Stimulated activated CD4-positive, alpha-beta T cell treated with anti-CD3 and anti-CD28 coated beads, Interleukin-15, amount 100 ng/mL, for 1 hour (primary cell): Measurements from ENCODE around the gene PDZD8.

ENCODE experiments used
- DNase-seq, 2 donors: peaks; one replicate each; pipeline ENCODE4 v3.0.0-alpha.2; 2020; ENCODE audit warnings: low read depth in 1 of 2, low spot score in 1 of 2

PDZD8 gene

GRCh38 chr10:117259279-117259678 lies 116.0 kb downstream of the PDZD8 start:
- no peak for DNase-seq

GRCh38 chr10:117257721-117258120 lies 117.5 kb downstream of the PDZD8 start:
- DNase-seq: no peak

DNA sequence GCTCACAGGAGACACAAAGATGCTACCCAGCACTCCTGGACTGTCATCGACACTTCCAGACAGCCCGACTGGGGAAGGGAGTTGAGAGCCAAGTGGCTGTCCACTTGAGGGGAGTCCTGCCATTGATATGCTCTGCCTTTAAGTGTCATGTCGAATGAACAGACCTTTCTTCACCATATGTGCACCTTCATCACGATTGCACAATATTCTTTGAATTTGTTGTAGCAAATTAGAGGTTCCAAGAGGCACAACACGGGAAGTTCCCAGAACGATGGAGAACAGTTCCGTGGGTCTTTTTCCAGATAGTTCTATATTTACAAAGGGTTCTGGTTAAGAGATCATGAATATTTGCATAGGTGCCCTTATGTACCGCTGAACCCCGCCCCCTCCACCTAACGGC lies 118.3 kb downstream of the PDZD8 start:
- DNase-seq: no peak

DNA sequence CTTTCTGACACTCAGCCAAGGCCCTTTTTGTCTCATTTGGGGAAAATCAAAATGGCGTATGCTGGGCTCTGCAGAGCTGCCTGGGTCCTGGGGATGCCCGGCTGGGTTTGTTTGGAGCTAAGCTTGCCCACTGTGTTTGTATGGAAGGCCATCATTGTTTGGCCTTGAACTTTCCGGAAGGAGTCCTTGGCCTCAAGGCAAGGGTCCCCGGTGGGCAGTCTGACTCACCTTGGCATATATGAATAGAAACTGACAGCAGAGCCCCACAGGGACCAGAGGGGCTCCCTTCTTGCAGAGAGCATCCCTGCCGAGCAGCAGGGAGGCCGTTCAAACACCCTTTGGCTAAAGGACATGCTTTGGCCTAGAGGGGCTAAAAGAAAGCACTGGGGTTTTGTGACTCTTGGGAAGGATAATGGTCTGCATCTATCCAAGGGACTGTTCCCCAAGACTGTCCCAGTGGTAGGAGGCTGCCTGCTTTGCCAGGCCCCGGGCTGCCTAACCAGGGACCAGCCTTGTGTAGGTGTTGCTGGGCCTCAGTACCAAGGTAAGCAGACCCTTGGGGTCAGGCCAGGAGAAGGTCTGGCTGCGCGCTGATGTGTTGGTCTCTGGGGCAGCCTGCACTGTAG lies 119.3 kb downstream of the PDZD8 start:
- DNase-seq: no peak

- DNase-seq: no peak
Observed at GRCh38 chr10:117254774-117255735, 120.2 kb downstream of the PDZD8 start.

- no peak for DNase-seq
Observed at GRCh38 chr10:117254338-117254737, 120.9 kb downstream of the PDZD8 start.

DNA sequence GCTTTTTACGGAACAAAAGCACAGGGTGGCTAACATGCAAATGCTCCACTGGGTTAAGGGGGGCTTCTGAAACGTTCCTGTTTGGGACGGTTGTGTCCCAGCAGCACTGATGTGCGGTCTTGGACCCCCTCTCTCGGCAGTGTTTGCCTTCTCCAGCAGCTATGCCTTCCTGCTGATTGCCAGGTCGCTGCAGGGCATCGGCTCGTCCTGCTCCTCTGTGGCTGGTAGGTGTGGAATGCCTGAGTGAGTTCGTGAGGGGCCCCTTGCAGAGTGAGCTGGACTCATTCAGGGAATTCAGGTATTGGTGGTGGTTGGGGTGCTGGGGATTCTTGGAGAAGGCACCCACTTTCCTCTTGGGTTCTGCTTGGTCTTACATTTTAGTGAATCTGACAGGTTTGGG lies 121.3 kb downstream of the PDZD8 start:
- no peak for DNase-seq

GRCh38 chr10:117250411-117250810 lies 124.8 kb downstream of the PDZD8 start:
- no peak for DNase-seq

DNA sequence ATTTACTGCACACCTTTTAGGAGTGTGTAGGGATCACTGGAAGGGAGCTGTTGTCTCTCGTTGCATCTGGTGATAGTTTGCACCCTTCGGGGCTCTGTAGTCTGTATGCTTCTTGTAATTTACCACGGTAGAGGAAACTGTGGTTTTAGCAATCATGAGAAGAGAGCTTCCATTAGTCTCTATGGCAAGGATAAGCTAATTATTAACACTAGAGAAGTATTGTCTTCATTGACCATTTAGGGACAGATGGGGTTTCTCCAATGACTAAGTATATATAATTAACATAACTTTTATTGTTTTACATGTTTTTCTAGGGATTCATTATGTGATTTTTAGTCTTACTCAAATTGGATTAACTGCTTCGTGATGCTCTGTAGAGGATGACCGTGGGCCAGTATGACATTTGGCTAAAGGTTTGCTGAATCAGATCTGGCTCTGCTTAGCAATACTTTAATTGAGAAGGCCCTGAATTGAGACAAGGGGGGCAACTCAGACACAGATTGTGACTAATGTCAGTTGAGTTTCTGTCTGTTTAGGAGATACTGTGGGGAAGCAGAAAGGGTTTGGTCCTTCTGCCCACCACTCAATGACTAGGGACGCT lies 125.6 kb downstream of the PDZD8 start:
- no peak for DNase-seq

DNA sequence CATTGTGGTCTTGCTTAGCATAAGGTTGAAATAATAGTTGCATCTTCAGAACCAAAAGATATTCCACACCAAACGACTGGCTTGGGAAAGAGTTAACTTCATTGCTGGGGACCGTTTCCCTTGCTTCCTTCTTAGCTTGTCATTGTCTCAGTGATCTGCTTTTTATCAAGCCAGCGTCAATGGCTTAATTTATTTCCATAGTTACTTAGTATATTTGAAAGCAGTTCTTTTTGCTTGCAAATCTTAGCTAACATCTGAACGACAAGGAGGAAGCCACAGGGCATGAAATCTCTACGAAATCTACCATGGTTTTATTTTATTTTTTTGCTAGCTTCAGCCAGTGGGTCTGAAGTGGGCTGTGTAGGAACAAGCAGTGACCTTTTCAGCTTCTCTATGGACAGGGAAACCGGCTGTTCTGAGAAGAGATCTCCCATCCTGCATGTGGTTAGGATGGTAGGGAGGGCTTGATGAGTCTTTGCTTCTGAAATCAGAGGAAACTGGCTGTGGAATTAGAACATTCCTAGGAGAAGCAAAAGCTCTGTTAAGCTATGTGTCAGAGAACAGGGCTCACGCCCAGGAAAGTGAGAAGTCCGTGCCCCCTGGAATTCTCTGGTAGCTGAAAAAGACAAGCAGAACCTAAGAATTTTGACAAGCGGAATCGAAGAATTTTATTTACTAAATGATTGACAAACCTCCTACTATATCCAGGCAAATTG lies 126.3 kb downstream of the PDZD8 start:
- DNase-seq: no peak

DNA sequence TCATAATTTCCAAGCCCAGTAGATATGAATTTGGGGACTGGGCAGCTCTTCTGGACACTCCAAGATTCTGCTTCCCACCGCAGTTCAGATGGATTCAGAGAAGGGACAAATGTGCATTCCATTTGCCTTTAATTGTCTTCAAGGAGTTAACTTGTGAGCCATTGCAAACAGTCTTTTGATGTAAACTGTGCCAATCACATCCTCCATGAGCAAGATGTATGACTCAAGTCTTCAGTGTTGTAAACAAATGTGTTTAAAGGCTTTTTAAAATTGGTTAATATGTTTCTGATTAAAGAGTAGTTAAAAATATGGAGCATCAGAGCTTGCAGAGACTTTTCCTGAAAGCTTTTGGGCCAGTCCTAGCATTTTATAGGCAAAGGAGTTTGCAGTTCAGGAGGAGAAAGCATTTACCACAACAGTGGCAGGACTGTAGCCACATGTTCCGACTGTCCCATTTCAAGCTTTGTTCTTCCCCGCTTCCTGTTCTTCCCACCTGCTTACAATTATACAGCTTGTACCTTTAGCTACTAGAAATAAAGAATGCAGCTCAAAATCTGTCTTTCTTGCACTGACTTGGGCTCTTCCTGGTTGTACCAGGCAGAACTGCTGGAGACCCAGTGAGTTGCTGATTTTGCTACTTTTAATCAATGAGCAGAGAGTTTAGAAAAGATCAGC lies 128.1 kb downstream of the PDZD8 start:
- no peak for DNase-seq

DNA sequence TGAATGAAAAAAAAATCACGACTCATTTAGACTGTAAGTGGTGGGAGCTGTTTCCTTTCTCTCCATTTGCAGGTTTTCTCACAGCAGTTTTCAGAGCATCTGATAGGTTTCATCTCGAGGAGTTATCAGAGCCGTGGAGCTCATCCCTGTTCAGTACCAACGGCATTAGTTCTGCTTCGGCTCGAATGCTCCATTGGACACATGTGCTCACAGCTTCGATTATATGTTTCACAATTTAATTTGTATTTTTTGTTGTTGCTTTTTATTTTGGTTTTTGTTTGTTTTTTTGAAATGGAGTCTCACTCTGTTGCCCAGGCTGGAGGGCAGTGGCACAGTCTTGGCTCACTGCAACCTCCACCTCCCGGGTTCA lies 132.8 kb downstream of the PDZD8 start:
- DNase-seq: no peak

- no peak for DNase-seq
Observed at GRCh38 chr10:117241541-117242462, 133.4 kb downstream of the PDZD8 start.

GRCh38 chr10:117240621-117241529 lies 134.4 kb downstream of the PDZD8 start, which contains the start of gene SLC18A2:
TSS of gene SLC18A2 (plus strand) at chr10:117241114. CDS start at chr10:117241694, 580 bp downstream.
- no peak for DNase-seq

DNA sequence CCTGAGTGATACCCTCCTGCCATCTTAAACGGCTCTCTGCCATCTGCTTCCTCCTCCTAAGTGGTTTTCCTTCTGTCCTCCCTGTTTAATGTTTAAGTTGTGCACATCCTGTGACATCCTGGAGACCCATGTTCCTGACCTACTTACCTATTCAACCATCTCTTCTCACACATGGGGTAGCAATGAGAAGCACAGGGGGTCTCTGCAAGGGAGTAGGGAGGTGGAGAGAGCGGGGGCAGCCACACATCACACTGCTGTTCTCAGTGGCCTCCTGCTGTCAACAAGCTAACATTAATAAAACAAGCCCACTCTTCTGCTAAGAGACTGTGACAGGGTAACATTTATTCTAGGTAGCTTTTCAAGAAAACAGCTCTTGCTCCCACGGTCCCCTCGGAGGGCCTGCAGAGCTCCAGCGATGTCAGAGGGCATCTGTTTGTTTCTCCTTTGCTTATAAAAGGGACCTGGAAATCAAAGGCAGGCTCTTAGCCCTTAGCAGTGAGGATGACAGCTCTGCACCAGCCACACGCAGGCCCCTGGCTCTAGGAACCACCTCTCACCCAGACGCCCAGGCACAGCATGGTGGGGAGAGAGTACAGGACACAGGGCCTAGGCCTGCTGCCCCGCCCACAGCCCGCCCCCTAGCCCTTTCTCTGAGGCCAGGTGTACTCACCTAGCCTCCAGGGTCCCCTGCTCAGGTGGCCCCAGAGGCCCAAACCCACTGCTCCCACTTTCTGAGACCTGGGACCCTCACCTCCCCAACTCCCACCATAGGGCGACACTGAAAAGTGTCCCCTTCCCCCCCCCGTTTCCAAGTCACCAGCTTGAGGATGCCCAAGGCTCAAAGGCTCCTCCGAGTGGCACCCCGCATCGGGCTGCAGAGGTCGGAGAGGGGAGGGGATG lies 135.3 kb downstream of the PDZD8 start:
- no peak for DNase-seq

GRCh38 chr10:117239051-117239450 lies 136.2 kb downstream of the PDZD8 start:
- DNase-seq: no peak

- no peak for DNase-seq
Observed at GRCh38 chr10:117237401-117237991, 137.7 kb downstream of the PDZD8 start.
